Testis (tissue), 2 donors: ENCODE data around the gene NEUROD4.

Source experiments
- POLR2A ChIP-seq: fragments of 450-650 bp; IDR thresholded peaks from one replicate; pipeline ENCODE4 v1.6.1; 2017; ENCODE audit warnings: antibody characterized with exemption, mild to moderate bottlenecking, moderate library complexity
- TF ChIP-seq, protein P1 (sequence below), 3 experiments: fragments of 450-650 bp in 2 of 3; fragments of 200-600 bp in 1 of 3; sonication (generic) in 1 of 3; IDR thresholded peaks; one replicate each; pipeline ENCODE4 v1.5.1; 2016 to 2019; ENCODE audit warnings: antibody characterized with exemption in 3 of 3, mild to moderate bottlenecking in 2 of 3, moderate library complexity in 1 of 3

DNA sequence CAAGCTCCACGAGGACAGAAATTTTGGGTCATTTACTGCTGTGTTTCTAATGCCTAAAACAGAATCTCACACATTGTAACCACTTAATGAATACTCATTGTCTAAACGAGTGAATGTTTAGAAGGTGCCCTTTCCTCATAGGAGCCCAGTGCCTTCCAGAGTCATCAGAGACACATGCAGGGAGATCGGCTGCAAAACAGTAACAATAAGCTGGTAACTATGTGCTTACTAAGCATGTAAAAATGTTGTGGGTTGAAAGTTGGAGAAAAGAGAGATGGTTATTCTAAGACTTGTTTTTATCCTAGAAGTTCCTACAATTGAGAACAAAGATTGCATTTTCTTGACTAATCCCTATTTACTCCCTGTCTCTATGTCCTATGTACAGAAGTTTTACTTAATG lies 42.6 kb upstream of the NEUROD4 start:
- TF ChIP-seq, protein P1, sequence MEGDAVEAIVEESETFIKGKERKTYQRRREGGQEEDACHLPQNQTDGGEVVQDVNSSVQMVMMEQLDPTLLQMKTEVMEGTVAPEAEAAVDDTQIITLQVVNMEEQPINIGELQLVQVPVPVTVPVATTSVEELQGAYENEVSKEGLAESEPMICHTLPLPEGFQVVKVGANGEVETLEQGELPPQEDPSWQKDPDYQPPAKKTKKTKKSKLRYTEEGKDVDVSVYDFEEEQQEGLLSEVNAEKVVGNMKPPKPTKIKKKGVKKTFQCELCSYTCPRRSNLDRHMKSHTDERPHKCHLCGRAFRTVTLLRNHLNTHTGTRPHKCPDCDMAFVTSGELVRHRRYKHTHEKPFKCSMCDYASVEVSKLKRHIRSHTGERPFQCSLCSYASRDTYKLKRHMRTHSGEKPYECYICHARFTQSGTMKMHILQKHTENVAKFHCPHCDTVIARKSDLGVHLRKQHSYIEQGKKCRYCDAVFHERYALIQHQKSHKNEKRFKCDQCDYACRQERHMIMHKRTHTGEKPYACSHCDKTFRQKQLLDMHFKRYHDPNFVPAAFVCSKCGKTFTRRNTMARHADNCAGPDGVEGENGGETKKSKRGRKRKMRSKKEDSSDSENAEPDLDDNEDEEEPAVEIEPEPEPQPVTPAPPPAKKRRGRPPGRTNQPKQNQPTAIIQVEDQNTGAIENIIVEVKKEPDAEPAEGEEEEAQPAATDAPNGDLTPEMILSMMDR (IDR thresholded peaks at IDR 0.05) = no peak
- no peak for TF ChIP-seq POLR2A
